Medulla oblongata (tissue), 1 donor: ENCODE measurements around the gene MAP3K5.
A peak's percentile ranks its signal among the peaks of the same experiment; 100 is the strongest.

Experiments
- DNase-seq: peaks from one replicate; pipeline ENCODE4 v3.0.0-alpha.2; 2015; ENCODE audit errors: extremely low spot score

The MAP3K5 gene

DNA sequence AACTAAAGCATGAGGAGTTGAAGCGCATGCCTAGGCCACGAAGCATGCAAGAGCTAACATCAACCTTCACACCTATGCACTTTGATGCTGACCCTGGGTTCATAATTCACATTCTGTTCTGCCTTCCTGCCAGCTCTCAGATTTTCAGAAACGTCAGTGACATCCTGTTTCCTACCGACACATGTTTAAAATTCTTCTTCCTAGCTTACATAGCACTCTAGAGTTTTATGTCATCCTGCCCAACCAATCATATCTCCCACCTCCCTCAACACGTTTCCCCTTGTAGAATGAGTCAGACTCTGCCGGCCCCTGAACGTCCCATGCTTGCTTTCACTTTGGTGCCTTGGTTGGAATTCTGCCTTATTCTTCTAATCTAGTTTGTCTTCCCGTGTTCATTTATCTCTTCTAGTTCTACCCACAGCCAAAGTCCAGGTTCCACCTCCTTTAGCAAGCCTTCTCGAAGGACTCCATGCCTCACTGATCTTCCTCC, 144.9 kb downstream of the MAP3K5 start:
- DNase-seq = no peak

DNA sequence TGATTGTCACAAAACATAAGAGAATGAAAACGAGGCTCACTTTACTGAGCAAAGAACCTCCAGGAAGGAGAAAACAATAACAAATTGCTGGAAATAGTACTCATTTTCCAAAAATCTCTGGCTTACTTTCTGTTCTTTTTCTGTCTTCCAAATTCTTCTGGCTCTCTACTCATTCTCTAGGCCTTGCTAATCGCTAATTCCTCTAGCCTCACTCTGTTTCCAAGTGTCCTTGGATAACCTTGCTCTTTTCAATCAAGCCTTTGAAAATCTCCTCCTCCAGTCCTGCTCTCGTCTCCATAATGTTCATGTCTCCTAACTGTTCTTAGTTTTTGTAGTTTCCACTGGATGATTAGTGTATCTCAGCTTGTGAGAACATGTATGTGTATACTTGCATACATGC, 145.9 kb downstream of the MAP3K5 start:
- peak; percentile 51 for DNase-seq

DNA sequence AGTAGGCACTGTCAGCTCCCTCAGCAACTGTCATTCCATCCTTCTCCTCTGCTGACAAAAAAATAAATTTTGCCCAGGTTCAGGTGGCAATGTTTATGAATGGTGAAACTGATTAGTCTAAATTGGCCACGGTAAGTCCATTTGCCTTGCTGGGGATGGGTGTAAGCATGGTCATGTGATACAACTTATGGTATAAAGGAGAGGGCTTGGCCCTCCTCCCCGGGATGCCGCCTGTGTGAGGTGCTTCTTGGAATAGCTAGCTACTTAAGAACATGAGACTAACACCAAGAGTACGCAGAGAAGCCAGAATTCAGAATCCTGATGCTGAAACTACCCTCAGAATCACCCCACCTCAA, 147.7 kb downstream of the MAP3K5 start:
- DNase-seq = no peak

DNA sequence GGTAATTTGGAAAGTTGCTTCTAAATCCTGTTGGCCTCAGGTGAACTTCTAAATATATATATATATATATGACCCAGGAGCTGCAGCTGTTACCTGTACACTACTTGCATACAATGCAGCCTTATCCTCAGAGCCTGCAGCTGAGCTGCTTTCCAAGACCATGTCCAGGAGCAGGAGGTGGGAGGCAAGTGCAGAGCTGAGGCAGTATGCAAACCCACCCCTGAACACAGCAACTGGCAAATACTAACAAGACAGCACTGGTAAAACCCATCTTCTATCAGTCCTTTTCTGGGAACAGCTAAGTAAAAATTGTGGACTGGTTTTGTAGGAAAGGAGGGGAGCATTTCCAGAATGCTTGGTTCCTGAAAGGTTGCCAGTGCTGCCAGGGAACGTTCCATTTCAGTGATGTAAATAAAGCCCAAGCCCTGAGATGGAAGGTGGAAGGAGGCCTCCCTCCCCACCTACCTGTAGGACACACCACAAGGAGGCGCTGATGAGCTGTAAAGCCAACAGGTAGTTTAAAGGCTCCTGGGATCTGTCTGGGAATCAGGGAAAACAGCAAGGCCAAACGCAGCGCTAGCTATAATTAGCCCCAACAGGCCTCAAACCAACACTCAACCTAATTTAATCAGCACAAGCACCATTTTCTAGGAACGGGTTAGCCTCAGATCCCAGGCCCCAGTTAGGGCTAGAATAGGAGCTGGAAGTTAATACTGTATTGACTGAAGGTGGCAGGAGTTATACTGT, 148.3 kb downstream of the MAP3K5 start:
- DNase-seq = peak; percentile 89

DNA sequence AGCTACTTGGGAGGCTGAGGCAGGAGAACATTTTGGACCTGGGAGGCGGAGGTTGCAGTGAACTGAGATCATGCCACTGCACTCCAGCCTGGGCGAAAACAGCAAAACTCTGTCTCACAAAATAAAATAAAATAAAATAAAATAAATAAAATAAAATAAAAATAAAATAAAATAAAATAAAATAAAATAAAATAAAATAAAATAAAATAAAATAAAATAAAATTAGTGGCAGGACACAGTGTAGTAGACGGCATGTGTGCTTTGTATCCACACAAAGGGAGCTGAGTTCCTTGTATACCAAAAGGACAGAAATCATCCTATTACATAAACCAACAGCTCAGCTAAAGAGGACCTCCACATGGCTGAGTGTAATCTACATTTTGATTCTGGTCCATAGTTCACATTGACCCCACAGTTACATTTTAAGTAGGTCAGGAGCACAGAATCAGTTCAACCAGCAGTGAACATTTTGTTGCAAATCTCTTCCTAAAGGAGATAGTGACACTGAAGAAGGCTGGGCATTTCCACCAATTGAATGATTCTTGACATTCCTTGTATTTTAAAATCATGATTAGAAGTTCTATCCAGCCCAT, 150.3 kb downstream of the MAP3K5 start:
- DNase-seq = no peak

DNA sequence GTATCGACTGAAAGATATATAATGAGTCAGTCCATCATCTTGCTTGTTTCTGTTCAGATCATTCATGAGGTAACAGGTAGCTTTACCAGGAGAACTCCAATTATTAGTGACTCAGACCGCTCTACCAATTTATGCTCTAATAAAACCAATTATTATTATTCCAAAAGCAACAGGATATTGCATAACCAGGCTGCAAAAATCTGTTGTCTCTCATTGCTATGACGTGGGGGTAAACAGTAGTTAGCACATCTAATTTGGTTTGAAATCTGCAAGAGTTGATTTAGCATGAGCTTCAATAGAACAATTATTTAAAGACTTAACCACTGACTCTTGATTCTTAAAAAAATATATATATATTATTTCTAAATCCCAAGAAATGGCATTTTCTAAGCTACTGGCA, 151.1 kb downstream of the MAP3K5 start:
- DNase-seq = no peak

DNA sequence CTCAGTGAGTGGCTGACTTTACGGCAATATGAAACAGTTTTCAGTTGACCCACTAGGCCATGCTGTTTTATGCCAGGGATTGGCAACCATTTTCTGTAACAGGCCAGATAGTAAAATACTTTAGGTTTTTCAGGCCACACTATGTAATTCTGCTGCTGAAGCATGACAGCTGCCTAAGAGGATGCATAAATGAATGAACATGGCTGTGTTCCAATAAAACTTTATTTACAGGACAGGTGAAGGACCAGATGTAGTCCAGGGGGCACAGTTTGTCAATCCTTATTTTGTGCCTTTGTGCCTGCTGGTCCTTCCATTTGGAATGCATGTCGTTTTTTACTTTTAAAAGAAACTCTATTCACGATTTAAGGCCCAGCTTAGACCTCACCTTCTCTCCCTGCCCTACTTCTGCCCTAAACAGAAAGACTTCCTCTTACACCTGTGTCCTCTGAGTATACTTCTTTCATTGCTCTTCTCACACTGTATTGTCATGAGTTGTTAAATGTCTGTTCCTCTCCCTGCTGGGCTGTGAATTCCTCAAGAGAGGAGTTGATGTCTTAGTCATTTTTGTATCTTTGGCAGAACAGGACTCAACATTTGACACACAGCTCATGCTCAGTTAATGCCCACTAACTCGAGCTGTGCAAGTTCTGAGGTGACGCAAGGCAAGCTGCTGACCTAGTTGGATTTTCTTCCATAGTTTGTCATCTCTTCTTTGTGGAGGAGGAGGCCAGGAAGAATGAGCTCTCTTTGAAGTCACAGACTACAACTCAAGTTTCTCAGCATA, 152.0 kb downstream of the MAP3K5 start:
- DNase-seq = no peak

DNA sequence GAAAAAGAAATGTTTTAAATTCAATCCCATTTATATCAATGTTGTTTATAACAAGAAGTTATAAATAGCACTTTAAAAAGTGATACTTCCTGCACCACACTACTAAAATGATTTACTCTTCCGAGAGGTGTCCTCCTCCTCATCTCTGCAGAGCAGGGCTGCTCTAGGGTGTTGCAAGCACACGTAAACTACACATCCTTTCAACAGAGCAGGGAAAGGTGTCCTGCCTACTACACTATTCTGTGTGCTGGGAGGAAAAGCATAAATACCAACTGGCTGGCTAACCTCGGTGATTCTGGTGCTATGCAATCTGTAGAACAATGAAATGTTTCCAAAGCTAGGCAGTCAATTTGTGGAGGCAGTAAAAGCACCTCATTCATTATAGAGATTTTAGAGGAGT, 152.6 kb downstream of the MAP3K5 start:
- no peak for DNase-seq

DNA sequence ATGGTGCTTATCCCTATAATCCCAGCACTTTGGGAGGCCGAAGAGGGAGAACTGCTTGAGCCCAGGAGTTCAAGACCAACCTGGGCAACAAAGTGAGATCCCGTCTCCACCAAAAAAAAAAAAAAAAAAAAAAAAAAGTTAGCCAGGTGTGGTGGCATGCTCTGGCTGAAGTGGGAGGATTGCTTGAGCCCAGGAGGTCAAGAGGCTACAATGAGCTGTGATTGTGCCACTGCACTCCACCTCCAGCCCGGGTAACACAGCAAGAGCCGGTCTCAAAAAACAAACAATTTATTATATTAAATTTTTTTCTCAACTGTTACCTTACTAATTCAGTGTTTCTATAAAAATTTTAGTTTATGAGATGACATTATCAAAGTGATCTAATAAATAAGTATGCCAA, 156.7 kb downstream of the MAP3K5 start:
- no peak for DNase-seq

DNA sequence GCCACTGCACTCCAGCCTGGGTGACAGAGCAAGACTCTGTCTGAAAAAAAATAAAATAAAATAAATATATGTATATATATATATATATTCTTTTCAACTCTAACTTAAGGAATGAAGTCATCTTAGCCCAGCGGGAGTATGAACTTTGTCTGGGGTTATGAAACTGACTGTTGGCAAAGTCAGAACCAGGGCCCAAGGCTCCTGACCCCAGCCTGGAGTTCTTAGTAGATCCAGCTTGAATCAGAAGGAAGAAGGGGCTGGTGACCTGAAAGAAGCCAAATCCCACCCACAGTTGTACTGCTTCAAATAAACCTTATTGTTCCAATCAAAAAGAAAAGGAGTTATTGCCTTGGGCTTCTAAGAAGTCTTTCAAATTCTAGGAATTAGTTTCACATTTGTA, 158.9 kb downstream of the MAP3K5 start:
- no peak for DNase-seq

DNA sequence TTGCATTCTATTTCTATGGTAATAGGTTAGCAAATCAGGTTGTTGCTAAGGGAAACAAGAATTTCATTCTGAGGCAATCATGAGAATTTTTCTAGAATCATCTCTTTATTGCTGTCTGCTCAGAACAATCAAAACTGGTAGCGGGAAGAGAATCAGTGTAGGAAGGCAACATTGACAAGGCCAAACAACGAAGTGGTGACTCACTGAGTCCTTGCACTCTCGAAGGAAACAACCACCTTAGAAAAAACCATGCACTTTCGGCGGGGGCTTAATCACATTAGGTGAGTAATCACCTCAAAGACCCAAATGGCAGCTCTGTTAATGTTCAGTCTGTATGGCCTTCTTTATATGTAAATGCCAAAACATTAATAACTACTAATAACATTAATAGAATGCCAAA, 163.3 kb downstream of the MAP3K5 start:
- no peak for DNase-seq

DNA sequence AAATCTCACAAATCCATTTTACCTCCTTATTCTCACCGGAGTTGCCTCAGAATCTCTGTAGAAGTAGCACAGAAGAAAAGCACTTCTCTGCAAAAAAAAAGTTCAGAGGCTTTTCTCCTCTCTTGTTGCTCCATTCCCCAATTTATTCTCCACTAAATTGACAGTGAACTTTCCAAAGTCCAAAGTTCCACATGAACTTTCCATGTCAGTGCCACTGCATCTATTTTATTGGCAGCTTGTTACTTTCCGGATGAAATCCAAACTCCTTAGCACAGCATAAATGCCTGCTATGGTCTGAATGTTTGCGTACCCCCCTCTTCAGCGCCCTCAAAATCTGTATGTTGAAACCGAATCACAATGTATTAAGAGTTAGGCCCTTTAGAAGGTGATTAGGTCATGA, 165.1 kb downstream of the MAP3K5 start:
- no peak for DNase-seq

DNA sequence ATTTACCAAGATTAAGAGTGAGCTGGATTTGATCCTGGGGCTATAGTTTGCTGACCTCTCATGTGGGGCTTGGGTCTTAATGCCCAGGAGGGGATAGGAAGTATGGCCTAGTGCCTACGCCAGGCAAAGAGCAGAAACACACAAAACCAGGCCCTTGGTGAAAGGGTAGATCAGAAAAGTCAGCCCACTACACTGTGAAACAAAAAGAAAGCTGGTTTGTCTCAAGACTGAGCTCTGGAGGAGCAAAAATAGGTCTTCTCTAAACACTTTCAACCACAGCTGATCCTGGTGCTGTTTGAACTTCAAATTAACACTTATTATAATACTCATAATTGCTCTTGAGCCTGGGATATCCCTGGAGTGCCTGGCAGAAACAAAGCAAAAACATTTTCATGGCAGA, 167.0 kb downstream of the MAP3K5 start:
- no peak for DNase-seq

DNA sequence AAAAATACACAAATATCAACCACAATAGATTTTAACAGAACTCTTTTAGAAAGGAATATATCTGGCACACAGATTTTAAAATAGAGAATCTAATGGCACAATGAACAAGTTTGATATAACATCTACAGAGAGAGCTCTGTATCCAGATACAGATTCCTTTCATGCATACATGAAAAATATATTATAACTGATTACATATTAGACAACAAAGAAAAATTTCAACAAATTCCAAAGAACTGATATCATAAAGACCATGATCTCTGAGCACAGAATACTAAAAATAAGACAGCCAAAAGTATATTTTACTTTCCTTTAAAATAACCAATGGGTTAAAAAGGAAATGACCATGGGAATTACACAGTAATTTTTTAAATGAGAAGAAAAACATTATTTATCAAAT, 167.9 kb downstream of the MAP3K5 start:
- DNase-seq = no peak

DNA sequence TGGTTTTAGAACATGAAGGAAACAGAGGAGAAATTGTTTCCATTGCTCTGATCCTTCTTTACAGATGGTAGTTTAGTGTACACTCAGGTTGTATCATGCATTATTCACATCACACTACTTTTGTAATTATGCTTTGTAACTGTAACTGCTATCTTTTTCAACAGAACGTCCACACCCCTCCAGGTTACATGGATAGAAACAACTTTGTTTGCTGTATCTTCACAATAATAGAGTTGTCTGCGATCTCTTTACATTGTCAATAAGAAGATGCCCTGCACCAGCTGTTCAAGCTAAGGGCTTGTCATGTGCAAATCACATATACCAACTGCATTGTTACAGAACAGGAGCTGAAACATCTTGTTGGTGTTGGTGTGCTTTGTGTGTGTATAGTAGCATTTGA, 174.2 kb downstream of the MAP3K5 start:
- no peak for DNase-seq

DNA sequence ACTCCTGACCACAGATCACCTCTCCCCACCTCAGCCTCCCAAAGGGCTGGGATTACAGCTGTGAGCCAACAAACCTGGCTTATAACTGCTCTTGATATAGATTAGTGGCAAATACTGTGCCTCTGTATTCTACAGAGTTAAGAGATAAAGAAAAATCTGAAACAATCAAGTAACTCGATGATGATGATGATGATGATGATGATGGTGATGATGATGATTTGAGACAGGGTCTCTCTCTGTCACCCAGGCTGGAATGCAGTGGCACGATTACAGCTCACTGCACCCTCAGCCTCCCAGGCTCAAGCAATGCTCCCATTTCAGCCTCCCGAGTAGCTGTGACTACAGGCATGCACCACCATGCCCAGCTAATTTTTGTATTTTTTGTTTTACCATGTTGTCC, 175.8 kb downstream of the MAP3K5 start:
- no peak for DNase-seq

DNA sequence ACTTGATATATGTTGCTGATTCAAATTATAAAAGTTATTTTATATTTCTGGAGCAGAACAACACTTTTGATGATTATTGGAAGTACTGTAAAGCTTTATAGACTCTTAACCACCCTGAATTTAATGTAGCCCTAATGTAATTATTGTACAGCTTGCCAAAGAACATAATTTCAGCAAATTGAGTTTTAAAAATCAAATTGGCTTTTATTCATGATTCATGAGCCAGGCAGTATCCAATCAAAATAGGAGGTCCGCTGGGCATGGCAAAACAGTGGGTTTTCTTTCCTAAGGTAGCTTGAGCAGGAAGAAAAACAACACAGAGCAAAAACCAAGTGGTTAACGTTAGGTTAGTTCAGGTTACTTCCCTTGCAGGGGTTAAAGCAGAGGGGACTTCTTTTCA, 177.3 kb downstream of the MAP3K5 start:
- no peak for DNase-seq

DNA sequence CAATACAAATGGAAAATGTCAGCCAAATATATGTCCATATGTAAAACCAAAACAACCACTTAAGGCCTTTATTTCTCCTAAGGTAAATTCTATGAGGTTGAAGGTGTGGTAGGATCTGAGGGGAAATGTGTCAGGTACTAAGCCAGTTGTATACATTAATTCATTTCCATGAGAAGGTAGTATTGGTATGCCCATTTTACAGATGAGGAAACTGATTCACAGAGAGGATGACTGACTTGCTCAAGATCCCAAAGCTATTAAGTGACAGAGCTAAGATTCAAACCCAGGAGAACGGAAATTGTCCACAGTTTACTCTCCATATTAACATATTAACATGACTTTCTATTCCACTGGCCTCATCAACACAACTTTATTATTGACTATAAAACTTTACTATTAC, 177.9 kb downstream of the MAP3K5 start:
- DNase-seq = no peak

DNA sequence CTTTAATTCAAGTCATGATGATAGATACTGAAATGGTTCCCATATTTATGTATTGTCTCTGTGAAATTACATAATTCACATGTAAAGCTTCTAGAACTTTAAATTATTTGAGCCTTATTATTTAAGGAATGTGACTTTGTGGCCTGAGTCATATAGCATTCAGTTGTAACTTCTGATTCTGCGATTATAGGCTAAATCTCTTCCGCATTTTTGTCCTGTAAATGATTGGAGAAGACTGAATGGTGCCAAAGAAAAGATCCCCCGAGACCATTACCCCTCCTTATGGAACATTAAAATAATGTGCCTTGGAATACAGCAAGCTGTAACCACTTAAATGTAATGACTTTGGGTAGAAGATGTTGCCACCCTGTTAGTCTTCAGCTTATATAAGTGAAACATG, 178.8 kb downstream of the MAP3K5 start:
- DNase-seq = no peak

DNA sequence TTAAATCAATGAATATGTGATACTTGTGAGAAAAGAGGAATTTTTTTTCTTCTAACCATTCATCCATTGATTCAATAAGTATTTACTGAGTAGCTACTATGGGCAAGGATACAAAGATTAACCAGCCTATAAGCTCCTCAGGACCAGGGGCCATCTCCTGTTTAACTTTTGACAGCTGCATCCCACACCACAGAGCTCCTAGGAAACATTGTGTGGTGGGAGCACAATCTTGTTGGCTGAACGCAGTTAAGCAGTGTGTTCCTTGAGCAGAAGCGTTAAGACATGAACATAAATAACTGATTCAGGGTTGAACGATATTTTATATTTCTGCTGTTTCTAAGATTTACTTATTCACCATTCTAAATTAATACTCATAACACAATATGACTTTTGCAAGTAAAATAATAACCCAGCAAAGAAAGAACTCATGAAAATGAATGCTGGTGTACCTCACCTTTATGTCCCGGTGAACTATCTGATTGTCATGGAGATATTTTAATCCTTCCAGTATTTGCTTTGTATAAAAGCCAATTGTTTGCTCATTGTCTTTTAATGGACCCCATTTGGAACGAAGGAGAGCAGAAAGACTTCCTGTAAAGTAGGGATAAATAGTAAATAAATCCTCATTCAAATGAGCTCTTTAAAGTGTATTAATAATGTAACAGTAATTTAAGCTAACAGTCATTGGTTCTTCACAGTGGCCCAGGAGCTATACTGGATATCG, 179.4 kb downstream of the MAP3K5 start:
- no peak for DNase-seq

DNA sequence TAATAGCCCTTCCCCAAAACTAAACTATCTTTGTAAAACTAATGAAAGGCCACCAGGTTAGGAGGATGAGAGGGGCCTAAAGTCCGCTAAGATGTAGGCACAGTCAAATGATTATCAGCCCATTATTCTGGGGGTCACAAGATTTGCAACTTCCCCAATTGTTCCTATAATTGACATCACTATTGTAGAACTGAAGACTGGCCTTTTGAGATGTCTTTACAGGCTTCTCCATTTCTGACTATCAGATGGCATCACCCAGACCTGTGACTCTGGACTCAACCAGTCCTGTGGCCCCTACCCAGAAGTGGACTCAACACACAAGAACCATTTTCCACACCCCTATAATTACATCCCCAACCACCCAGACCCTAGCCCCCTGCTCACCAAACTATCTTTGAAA, 180.5 kb downstream of the MAP3K5 start:
- DNase-seq = no peak

DNA sequence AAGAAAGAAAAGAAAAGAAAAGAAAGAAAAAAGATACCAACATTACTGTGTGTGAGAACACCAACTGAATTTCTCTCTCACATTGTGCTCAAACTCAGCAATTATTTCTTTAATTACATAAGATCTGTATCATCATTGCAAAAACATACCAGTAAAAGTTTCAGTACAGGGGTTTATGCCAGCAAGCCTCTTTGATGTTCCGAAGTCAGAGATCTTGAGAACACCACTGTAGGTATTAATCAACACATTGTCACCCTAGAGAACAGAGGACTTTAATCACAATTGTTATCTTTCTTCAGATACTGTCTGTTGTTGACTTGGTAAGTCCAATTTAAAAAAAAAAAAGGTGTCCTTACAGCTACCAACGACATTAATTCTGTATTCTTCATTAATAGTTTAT, 181.1 kb downstream of the MAP3K5 start:
- DNase-seq = no peak
